Activated CD8-positive, alpha-beta memory T cell treated with anti-CD3 and anti-CD28 coated beads, Interleukin-2, amount 50 U/mL, for 24 hours (primary cell): Measurements from ENCODE around the gene PRIM1.
A peak's percentile ranks its signal among the peaks of the same experiment; 100 is the strongest.
"Not testable (repeated sequence)": the region's sequence is repeated elsewhere in the genome, so short reads cannot be mapped to it uniquely, and the experiment has no call there.

Experiments used
- DNase-seq: peaks from one replicate; pipeline ENCODE4 v3.0.0-alpha.2; 2020; ENCODE audit errors: extremely low read depth

PRIM1 gene

GRCh38 chr12:56716933-56717880 lies 34.9 kb downstream of the PRIM1 start:
- DNase-seq, result no peak

GRCh38 chr12:56716458-56716857 lies 35.7 kb downstream of the PRIM1 start:
- DNase-seq, result no peak

- no peak for DNase-seq
These were observed 36.3 kb downstream of the PRIM1 start for GRCh38 chr12:56715798-56716197.

GRCh38 chr12:56714431-56714929 lies 37.6 kb downstream of the PRIM1 start:
- no peak for DNase-seq

- no peak for DNase-seq
These were observed 38.8 kb downstream of the PRIM1 start for GRCh38 chr12:56713345-56713744.

- no peak for DNase-seq
These were observed 42.3 kb downstream of the PRIM1 start for GRCh38 chr12:56709759-56710376.

- DNase-seq, result not testable (repeated sequence)
These were observed 47.6 kb downstream of the PRIM1 start for GRCh38 chr12:56704522-56704921.

- DNase-seq, result no peak
These were observed 53.0 kb downstream of the PRIM1 start for GRCh38 chr12:56699020-56699661.

- DNase-seq, result no peak
These were observed 56.6 kb downstream of the PRIM1 start for GRCh38 chr12:56695327-56696101.

- no peak for DNase-seq
These were observed 58.0 kb downstream of the PRIM1 start for GRCh38 chr12:56694161-56694560.

- no peak for DNase-seq
These were observed 63.3 kb downstream of the PRIM1 start for GRCh38 chr12:56688846-56689109.

- DNase-seq, result peak; percentile 92
These were observed 63.8 kb downstream of the PRIM1 start, which contains the start of gene PTGES3 for GRCh38 chr12:56688129-56688845. Gene PTGES3 (minus strand): TSS chr12:56688284. CDS start chr12:56687999, 285 bp downstream.

- DNase-seq, result no peak
These were observed 64.6 kb downstream of the PRIM1 start for GRCh38 chr12:56687223-56688128.

GRCh38 chr12:56684745-56685359 lies 67.3 kb downstream of the PRIM1 start:
- DNase-seq, result no peak

- DNase-seq, result no peak
These were observed 69.8 kb downstream of the PRIM1 start for GRCh38 chr12:56682323-56682722.
